IMR-90 (cell line): Measurements from ENCODE around the gene ARID4A.
"Not testable (repeated sequence)": the region's sequence is repeated elsewhere in the genome, so short reads cannot be mapped to it uniquely, and the experiment has no call there.

Source experiments
- CTCF ChIP-seq: conservative IDR thresholded peaks from 2 replicates; pipeline ENCODE4 v1.5.1; 2012; ENCODE audit warnings: mild to moderate bottlenecking, low read depth, low read length, improper control_type of control experiment
- POLR2A ChIP-seq: IDR thresholded peaks from 2 replicates; pipeline ENCODE4 v1.6.1; 2012; ENCODE audit warnings: mild to moderate bottlenecking, low read depth, low read length

GRCh38 chr14:58339666-58340065 lies 41.3 kb downstream of the ARID4A start:
- TF ChIP-seq CTCF, POLR2A: not testable (repeated sequence)
